ENCODE measurements around the gene HTR3E. TPM values are rescaled to one million over a fixed set of nuclear protein-coding genes. Genes with fewer than 3 reads are reported as not detected.

Gene HTR3E
- total RNA-seq, 1 experiment from 2014 or later: not detected

GRCh38 chr3:184135149-184135910 is 38.5 kb downstream of the HTR3E start, which contains the start of gene EIF2B5:
TSS of gene EIF2B5 (plus strand) at chr3:184135358. CDS start at chr3:184135386, 28 bp downstream.
- Histone ChIP-seq H3K27ac (ENCODE audit: low read length) (peak within 1 kb of the TSS; percentile 93), H3K4me2 (ENCODE audit: low read length) (peak within 1 kb of the TSS; percentile 89), H3K79me2 (ENCODE audit: low read length) (peaks cover 45% of the 10 kb centered on the region), H3K9me3 (ENCODE audit: low read length) (no peaks in the 10 kb centered on the region), H3F3A (ENCODE audit: low read length, unreplicated experiment) (no peaks in the 10 kb centered on the region), H3K4me3 (ENCODE audit: low read length) (peak within 1 kb of the TSS; percentile 79), H3K9ac (ENCODE audit: low read length) (peak within 1 kb of the TSS; percentile 95), H3K9me2 (replicated peaks; ENCODE audit: low read length) (no peaks in the 10 kb centered on the region), H3K4me1 (ENCODE audit: insufficient read depth, low read length) (peaks cover 27% of the 10 kb centered on the region), H2AFZ (ENCODE audit: low read length) (peak within 1 kb of the TSS; percentile 92), H3K36me3 (ENCODE audit: low read depth, low read length) (peaks cover 9% of the 10 kb centered on the region; the same call in 1 of the 2 replicates), H4K20me1 (ENCODE audit: low read length) (no peaks in the 10 kb centered on the region; the same call in 1 of the 2 replicates), H3K27me3 (ENCODE audit: low read length) (no peaks in the 10 kb centered on the region)
- TSS peak; percentile 53 for BruUV-seq (replicated peaks)
- CTCF ChIA-PET: interaction anchor here (0.7 kb wide), 1 partner anchor 95 kb away, joined by 3 read pairs; no protein-coding TSS in a partner anchor
- intact Hi-C loops (cut with micrococcal nuclease): loop anchor here (2.0 kb wide), 1 partner anchor 119 kb away; the partner anchor contains the start of gene ABCC5
- POLR2A ChIA-PET (ENCODE audit: unreplicated experiment): interaction anchor here (0.8 to 1.0 kb wide), 2 partner anchors 96 to 291 kb away, joined by 3 to 4 read pairs; no protein-coding TSS in a partner anchor
- TF ChIP-seq CTCF (conservative IDR thresholded peaks at IDR 0.05; ENCODE audit: low read depth, low read length) (peak; percentile 52), EZH2phosphoT487 (IDR thresholded peaks at IDR 0.05; ENCODE audit: borderline replicate concordance, low read length) (no peak), EZH2 (IDR thresholded peaks at IDR 0.05; ENCODE audit: low read length, unreplicated experiment) (no peak)
- DNase-seq: peak; percentile 87
- peak; percentile 63 for ATAC-seq

- no TSS peak for BruUV-seq (replicated peaks)
- Histone ChIP-seq H3K36me3 (ENCODE audit: low read depth, low read length) (peaks cover 14% of the 10 kb centered on the region; the same call in 1 of the 2 replicates), H3K4me2 (ENCODE audit: low read length) (peak overlapping the region; percentile 89), H3K79me2 (ENCODE audit: low read length) (peaks cover 45% of the 10 kb centered on the region), H3K27me3 (ENCODE audit: low read length) (no peaks in the 10 kb centered on the region), H4K20me1 (ENCODE audit: low read length) (no peaks in the 10 kb centered on the region; the same call in 1 of the 2 replicates), H3K9me3 (ENCODE audit: low read length) (no peaks in the 10 kb centered on the region), H3K4me1 (ENCODE audit: insufficient read depth, low read length) (peaks cover 27% of the 10 kb centered on the region), H3K9ac (ENCODE audit: low read length) (peak overlapping the region; percentile 95), H3K4me3 (ENCODE audit: low read length) (peak overlapping the region; percentile 79), H3K27ac (ENCODE audit: low read length) (peak overlapping the region; percentile 93), H3F3A (ENCODE audit: low read length, unreplicated experiment) (no peaks in the 10 kb centered on the region), H3K9me2 (replicated peaks; ENCODE audit: low read length) (no peaks in the 10 kb centered on the region), H2AFZ (ENCODE audit: low read length) (peak overlapping the region; percentile 92)
- intact Hi-C loops (cut with micrococcal nuclease): loop anchor here (2.0 kb wide), 1 partner anchor 119 kb away; the partner anchor contains the start of gene ABCC5
- ATAC-seq (no peak), DNase-seq (no peak)
- TF ChIP-seq CTCF (conservative IDR thresholded peaks at IDR 0.05; ENCODE audit: low read depth, low read length) (no peak), EZH2phosphoT487 (IDR thresholded peaks at IDR 0.05; ENCODE audit: borderline replicate concordance, low read length) (no peak), EZH2 (IDR thresholded peaks at IDR 0.05; ENCODE audit: low read length, unreplicated experiment) (no peak)
- ChIA-PET POLR2A (ENCODE audit: unreplicated experiment) (no interaction called here), CTCF (no interaction called here)
Observed at GRCh38 chr3:184135911-184136260, 39.0 kb downstream of the HTR3E start.

GRCh38 chr3:184140436-184140835 is 43.6 kb downstream of the HTR3E start:
- H3K4me2 ChIP-seq (ENCODE audit: low read length): no peak overlapping the region
- H3K4me1 ChIP-seq (ENCODE audit: insufficient read depth, low read length): peaks cover 14% of the 10 kb centered on the region
- no TSS peak for BruUV-seq (replicated peaks)
- no peak for DNase-seq
- ChIA-PET CTCF (no interaction called here), POLR2A (ENCODE audit: unreplicated experiment) (no interaction called here)
- no peak overlapping the region for H3K4me3 ChIP-seq (ENCODE audit: low read length)
- peaks cover 33% of the 10 kb centered on the region for H3K79me2 ChIP-seq (ENCODE audit: low read length)
- H3K9me2 ChIP-seq (replicated peaks; ENCODE audit: low read length): no peaks in the 10 kb centered on the region
- H2AFZ ChIP-seq (ENCODE audit: low read length): no peak overlapping the region
- H4K20me1 ChIP-seq (ENCODE audit: low read length): no peaks in the 10 kb centered on the region; the same call in 1 of the 2 replicates
- peaks cover 40% of the 10 kb centered on the region for H3K36me3 ChIP-seq (ENCODE audit: low read depth, low read length)
- H3K27me3 ChIP-seq (ENCODE audit: low read length): no peaks in the 10 kb centered on the region
- no peaks in the 10 kb centered on the region for H3K9me3 ChIP-seq (ENCODE audit: low read length)
- no peaks in the 10 kb centered on the region for H3F3A ChIP-seq (ENCODE audit: low read length, unreplicated experiment)
- H3K27ac ChIP-seq (ENCODE audit: low read length): no peak overlapping the region
- TF ChIP-seq EZH2 (IDR thresholded peaks at IDR 0.05; ENCODE audit: low read length, unreplicated experiment) (no peak), CTCF (conservative IDR thresholded peaks at IDR 0.05; ENCODE audit: low read depth, low read length) (no peak), EZH2phosphoT487 (IDR thresholded peaks at IDR 0.05; ENCODE audit: borderline replicate concordance, low read length) (no peak)
- no peak overlapping the region for H3K9ac ChIP-seq (ENCODE audit: low read length)
- intact Hi-C loops (cut with micrococcal nuclease): no loop called here
- no peak for ATAC-seq

All from PC-3 (cell line).